ENCODE measurements around the gene CEP85L. TPM values are rescaled to one million over a fixed set of nuclear protein-coding genes. Genes with fewer than 3 reads are reported as not detected.

CEP85L gene
- total RNA-seq, 1 experiment from 2014 or later, result 4.9 TPM

GRCh38 chr6:118646977-118647376 is 4.4 kb downstream of the CEP85L start:
- H3K79me2 ChIP-seq (ENCODE audit: insufficient read depth, low read length), result peaks cover 21% of the 10 kb centered on the region
- no peak overlapping the region for H3K9ac ChIP-seq (ENCODE audit: low read length)
- BruUV-seq (replicated peaks), result no TSS peak
- no peak overlapping the region for H3K4me2 ChIP-seq (ENCODE audit: low read length)
- ATAC-seq, result no peak
- intact Hi-C loops (cut with micrococcal nuclease), result no loop called here
- CTCF ChIA-PET, result no interaction called here
- TF ChIP-seq, protein P1, sequence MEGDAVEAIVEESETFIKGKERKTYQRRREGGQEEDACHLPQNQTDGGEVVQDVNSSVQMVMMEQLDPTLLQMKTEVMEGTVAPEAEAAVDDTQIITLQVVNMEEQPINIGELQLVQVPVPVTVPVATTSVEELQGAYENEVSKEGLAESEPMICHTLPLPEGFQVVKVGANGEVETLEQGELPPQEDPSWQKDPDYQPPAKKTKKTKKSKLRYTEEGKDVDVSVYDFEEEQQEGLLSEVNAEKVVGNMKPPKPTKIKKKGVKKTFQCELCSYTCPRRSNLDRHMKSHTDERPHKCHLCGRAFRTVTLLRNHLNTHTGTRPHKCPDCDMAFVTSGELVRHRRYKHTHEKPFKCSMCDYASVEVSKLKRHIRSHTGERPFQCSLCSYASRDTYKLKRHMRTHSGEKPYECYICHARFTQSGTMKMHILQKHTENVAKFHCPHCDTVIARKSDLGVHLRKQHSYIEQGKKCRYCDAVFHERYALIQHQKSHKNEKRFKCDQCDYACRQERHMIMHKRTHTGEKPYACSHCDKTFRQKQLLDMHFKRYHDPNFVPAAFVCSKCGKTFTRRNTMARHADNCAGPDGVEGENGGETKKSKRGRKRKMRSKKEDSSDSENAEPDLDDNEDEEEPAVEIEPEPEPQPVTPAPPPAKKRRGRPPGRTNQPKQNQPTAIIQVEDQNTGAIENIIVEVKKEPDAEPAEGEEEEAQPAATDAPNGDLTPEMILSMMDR (IDR thresholded peaks at IDR 0.05 in 2 of 3, conservative IDR thresholded peaks at IDR 0.05 in 1 of 3; ENCODE audit: borderline replicate concordance in 1 of 3, insufficient read depth in 1 of 3, low read depth in 2 of 3, low read length in 2 of 3), result no peak
- no peak overlapping the region for H3K4me3 ChIP-seq (replicated peaks in 1 of 2; ENCODE audit: low read depth in 1 of 2, low read length in 2 of 2)
- H3K36me3 ChIP-seq (ENCODE audit: control insufficient read depth in 1 of 2, insufficient read depth in 2 of 2, low read length in 2 of 2), result no peaks in the 10 kb centered on the region
- no peaks in the 10 kb centered on the region for H4K20me1 ChIP-seq (ENCODE audit: insufficient read depth)
- no peak overlapping the region for H3K27ac ChIP-seq (ENCODE audit: low read depth, low read length)
- peaks cover 11 to 17% of the 10 kb centered on the region in 2 experiments for H3K4me1 ChIP-seq (ENCODE audit: control insufficient read depth in 1 of 2, insufficient read depth in 2 of 2, low read length in 2 of 2)
- no peak for DNase-seq (ENCODE audit: low read depth, low spot score)
- H3K27me3 ChIP-seq (ENCODE audit: insufficient read depth, low read length), result no peaks in the 10 kb centered on the region
- RAD21 ChIA-PET (ENCODE audit: low non-redundant PET in 1 of 2, low total read pairs in 2 of 2, uncharacterized antibody in 2 of 2, unreplicated experiment in 2 of 2), result no interaction called here
- no peak overlapping the region for H2AFZ ChIP-seq (ENCODE audit: low read depth, low read length, poor library complexity, severe bottlenecking)
- no peaks in the 10 kb centered on the region for H3K9me3 ChIP-seq (ENCODE audit: control insufficient read depth in 1 of 2, insufficient read depth in 1 of 2, low read depth in 1 of 2, low read length in 2 of 2)
- POLR2A ChIA-PET, result no interaction called here
- H3K9me2 ChIP-seq (ENCODE audit: insufficient read depth), result no peaks in the 10 kb centered on the region

DNA sequence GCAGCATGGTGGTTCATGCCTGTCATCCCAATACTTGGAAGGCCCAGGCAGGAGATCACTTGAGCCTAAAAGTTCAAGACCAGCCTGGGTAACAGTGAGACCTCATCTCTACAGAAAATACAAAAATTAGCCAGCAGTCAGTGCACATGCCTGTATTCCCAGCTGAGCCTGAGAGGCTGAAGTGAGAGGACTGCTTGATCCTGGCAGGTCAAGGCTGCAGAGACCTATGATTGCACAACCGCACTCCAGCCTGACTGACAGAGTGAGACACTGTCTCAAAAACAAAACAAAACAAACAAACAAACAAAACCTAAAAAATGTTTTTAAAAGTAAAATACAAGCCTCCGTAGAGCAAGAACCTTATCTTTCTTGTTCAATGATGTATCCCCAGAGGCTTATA is 6.0 kb downstream of the CEP85L start:
- DNase-seq (ENCODE audit: low read depth, low spot score) (no peak), ATAC-seq (no peak)
- RAD21 ChIA-PET (ENCODE audit: low non-redundant PET in 1 of 2, low total read pairs in 2 of 2, uncharacterized antibody in 2 of 2, unreplicated experiment in 2 of 2), result no interaction called here
- no peak for TF ChIP-seq JUND (IDR thresholded peaks at IDR 0.05)
- Histone ChIP-seq H3K27ac (ENCODE audit: low read depth, low read length) (no peak overlapping the region), H4K20me1 (ENCODE audit: insufficient read depth) (no peaks in the 10 kb centered on the region), H3K9ac (ENCODE audit: low read length) (no peak overlapping the region), H3K36me3 (ENCODE audit: control insufficient read depth in 1 of 2, insufficient read depth in 2 of 2, low read length in 2 of 2) (no peaks in the 10 kb centered on the region), H3K79me2 (ENCODE audit: insufficient read depth, low read length) (peaks cover 21% of the 10 kb centered on the region), H3K4me1 (ENCODE audit: control insufficient read depth in 1 of 2, insufficient read depth in 2 of 2, low read length in 2 of 2) (peaks cover 9 to 13% of the 10 kb centered on the region in 2 experiments), H3K27me3 (ENCODE audit: insufficient read depth, low read length) (no peaks in the 10 kb centered on the region), H2AFZ (ENCODE audit: low read depth, low read length, poor library complexity, severe bottlenecking) (no peak overlapping the region), H3K9me3 (ENCODE audit: control insufficient read depth in 1 of 2, insufficient read depth in 1 of 2, low read depth in 1 of 2, low read length in 2 of 2) (no peaks in the 10 kb centered on the region), H3K4me2 (ENCODE audit: low read length) (no peak overlapping the region), H3K9me2 (ENCODE audit: insufficient read depth) (no peaks in the 10 kb centered on the region), H3K4me3 (replicated peaks in 1 of 2; ENCODE audit: low read depth in 1 of 2, low read length in 2 of 2) (no peak overlapping the region)
- CTCF ChIA-PET, result no interaction called here
- POLR2A ChIA-PET, result no interaction called here
- intact Hi-C loops (cut with micrococcal nuclease), result no loop called here
- BruUV-seq (replicated peaks), result no TSS peak

Data from HCT116 (cell line).